IPS-18c (cell line): ENCODE measurements around the gene OR52N2.
A peak's percentile ranks its signal among the peaks of the same experiment; 100 is the strongest.

Source experiments
- H3K4me3 ChIP-seq: 2 replicates; pipeline ENCODE4 v1.7.0; 2013; ENCODE audit warnings: low read depth, mild to moderate bottlenecking, low read length, moderate library complexity; ENCODE audit not compliant: insufficient read depth
- H3K9me3 ChIP-seq: one replicate; pipeline ENCODE4 v1.6.1; 2013; ENCODE audit warnings: mild to moderate bottlenecking, low read length, moderate library complexity; ENCODE audit not compliant: control insufficient read depth, insufficient read depth

OR52N2 gene

DNA sequence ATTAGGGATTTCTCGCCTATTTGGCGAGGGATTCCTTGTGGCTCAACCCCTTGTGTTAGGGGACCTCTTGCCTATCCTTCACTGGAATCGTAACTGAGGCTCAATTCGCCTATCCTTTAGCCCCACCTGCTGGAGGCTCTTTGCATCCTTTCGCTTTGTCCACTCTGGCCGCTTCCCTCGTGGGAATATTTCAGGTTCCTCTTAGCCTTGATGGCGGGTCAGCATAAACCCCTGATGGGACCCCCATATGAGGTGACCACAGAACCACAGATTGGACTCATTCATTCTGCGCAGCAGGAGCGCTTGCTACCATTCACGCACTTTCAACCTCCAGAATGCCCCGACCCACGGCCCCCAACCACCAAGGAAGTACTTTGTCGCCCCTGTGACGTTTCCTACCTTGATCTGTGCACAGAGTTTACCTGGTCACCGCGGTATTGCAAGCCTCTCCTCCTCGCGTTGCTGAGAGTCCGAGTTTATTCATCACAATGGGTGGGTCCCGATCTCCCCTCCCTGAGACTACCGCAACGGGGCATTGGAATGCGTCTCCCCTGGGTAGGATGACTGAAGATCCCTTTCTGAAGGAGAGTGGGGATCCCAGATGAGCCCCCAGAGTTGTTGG is at the start of gene OR52N2:
TSS of gene OR52N2 (plus strand) at position 425 of the 622 bp plus-strand sequence. CDS start 11,412 bp downstream, outside the sequence.
- Histone ChIP-seq H3K9me3 (no peaks in the 10 kb centered on the region), H3K4me3 (peak within 1 kb of the TSS; percentile 64)

DNA sequence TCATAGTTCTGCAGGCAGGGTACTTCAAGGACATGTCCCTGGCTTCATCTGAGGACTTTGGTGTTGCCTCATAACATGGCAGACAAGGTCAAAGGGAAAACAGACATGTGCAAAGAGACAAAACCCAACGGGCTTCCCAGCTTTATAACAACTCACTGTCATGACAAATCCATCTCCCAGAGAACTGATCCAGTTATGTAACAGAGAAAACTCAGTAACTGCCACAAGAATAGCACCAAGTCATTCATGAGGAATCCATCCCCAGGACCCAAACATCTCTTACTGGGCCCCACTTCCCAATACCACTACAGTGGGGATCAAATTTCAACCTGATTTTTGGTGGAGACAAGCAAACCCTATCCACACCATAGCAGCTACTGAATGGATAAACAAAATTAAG is 41.7 kb upstream of the OR52N2 start:
- Histone ChIP-seq H3K4me3 (no peak overlapping the region), H3K9me3 (no peaks in the 10 kb centered on the region)

DNA sequence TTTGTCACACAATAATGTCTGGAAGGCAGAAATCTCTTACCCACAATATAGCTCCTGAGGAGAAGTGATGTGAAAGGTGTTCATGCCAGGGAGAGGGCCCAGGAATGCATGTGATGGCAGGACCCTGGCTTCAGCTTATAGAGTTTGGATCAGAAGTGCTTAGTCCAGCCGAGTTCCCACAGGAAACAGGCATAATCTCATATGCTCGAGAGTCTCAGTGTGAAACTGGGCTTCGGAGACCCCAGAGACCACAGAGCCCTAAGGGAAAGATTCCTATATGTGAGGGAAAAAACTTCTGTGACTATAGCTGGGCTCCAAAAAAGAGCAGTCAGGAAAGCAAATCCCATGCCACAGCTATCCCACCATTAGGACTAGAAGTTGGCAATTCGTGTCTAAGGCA is 25.5 kb upstream of the OR52N2 start, which contains the start of gene OR52N5:
TSS of gene OR52N5 (minus strand) at position 101 of the 400 bp plus-strand sequence. CDS start 4,721 bp downstream, outside the sequence.
- no peaks in the 10 kb centered on the region for H3K9me3 ChIP-seq
- H3K4me3 ChIP-seq, result no peak within 1 kb of the TSS

DNA sequence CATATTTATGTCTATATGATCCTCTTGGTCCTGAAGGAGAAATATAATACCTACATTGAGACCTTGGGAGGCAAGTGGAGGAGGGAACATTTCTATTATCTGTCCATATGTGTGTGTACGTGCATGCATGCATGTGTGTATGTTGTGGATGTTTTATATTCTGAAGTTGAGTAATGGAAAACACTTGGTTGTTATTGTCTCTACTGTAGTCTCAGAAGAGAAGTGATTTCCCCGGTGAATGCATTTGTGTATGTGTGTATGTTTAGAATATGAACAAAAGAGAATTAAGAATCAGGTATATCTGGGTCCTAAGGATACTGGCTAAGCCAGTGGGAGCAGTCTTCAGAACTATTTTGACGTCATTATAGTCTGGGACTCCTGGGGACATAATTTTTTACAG is 17.6 kb upstream of the OR52N2 start, which contains the start of gene OR52N1:
TSS of gene OR52N1 (minus strand) at position 101 of the 400 bp plus-strand sequence. CDS start 2,449 bp downstream, outside the sequence.
- Histone ChIP-seq H3K4me3 (no peak within 1 kb of the TSS), H3K9me3 (no peaks in the 10 kb centered on the region)

DNA sequence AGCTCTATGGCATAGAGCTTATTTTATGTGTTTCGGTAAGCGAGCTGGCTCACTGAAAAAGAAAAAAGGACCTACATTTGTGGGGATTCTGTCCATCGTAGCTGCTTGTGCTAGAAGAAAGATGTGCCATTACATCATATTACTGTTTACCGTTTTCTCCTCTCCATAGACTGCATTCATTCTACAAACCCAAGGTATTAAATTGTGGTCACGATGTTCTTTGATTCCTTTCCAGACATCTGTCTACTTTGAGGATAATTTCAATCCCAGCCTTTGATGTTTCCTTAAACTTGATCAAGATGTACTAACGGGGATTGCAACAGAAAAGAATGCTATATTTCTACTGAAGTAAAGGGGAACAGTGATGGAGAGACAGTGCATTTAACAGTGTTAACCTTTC is 12.2 kb upstream of the OR52N2 start:
- no peaks in the 10 kb centered on the region for H3K9me3 ChIP-seq
- no peak overlapping the region for H3K4me3 ChIP-seq

DNA sequence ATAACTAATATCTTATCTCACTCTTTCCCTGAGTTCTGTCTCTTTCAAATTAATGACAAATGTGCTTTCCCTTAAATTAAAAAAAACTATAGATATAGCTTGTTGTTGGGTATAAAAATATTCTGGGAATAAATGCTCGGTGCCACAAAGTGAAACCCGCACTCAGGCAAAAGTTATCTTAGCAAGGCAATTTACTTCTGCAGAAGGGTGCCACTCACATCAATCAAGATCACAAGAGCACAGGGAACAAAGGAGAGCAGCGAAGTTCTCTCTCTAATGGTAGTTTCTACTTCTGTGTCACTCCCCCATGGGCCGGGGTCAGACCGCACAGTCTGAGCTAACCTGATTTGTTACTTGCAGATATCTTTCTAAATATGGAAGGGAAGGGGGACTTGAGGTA is 4.7 kb upstream of the OR52N2 start:
- Histone ChIP-seq H3K9me3 (no peaks in the 10 kb centered on the region), H3K4me3 (no peak overlapping the region)

DNA sequence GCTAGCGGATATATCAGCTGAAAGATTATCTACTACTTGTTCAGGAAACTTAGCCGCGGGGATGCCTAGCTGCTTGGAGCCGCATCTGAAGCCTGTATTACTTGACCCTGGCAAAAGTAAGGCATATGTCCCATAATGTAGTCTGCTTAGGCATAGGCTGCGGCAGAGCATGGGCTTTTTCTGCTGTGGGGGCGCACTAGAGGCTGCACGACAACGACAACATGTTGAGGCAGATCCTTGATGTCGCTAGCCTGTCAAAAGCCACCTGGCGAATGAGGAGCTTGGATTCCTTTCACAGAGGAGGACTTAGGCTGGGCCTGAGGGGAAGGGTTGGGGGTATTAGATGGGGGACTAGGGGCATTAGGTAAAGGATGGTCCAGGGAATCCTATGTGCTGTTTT is 1.1 kb upstream of the OR52N2 start:
- no peaks in the 10 kb centered on the region for H3K9me3 ChIP-seq
- H3K4me3 ChIP-seq, result no peak overlapping the region

DNA sequence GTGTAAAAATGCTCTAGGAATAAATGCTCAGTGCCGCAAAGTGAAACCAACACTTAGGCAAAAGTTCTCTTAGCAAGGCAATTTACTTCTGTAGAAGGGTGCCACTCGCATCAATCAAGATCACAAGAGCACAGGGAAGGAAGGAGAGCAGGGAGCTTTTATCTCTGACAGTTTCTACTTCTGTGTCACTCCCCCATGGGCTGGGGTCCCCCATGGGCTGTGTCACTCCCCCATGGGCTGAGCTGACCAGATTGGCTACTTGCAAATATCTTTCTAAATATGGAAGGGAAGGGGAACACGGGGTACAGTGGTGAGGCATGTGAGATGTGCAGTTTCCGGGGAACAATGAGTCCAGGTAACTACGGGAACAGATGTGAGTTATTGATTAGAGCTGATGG is 397 bp downstream of the OR52N2 start:
- H3K4me3 ChIP-seq, result peak overlapping the region; percentile 64; the same call in 1 of the 2 replicates
- no peaks in the 10 kb centered on the region for H3K9me3 ChIP-seq

DNA sequence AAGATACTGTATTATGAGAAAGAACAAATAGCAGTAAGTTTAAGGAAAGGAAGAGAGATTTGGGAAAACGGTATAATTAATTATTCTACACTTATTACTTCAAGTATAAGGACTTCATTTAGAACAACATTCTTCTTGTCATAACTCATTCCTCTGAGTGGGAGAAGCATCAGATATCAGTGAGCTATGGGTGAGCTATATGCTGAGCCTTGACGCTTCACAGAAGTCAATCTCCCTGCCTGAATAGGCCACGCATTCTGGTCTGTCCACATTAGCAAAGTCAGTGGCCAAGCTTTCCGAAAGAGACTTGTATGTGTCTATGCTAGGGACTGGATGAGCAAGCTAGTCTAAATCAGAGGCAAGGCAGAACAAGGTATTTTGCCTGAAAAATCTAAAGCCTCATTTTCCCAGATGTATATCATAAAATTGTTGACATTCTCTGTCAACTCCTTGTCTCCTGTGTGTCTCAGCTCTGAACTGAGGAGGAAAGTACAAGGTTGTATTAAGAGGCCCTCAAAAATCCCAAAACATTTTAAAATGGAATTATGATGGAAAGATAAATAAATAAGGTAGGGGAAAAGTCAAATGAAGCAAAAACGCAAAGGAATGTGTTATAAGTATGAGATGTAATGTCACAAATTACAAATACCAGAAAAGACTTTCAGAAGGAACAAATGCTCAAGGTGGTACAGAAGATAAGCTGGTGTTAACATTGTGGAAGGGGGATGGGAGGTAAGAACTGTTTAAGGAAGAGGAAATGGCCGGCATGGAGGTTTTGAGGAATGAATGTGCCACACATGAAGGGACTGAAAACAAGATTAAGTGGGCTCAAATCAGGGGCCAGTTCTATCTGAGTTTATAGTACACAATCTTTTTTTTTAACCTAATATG is 1.4 kb downstream of the OR52N2 start:
- Histone ChIP-seq H3K4me3 (no peak overlapping the region), H3K9me3 (no peaks in the 10 kb centered on the region)

DNA sequence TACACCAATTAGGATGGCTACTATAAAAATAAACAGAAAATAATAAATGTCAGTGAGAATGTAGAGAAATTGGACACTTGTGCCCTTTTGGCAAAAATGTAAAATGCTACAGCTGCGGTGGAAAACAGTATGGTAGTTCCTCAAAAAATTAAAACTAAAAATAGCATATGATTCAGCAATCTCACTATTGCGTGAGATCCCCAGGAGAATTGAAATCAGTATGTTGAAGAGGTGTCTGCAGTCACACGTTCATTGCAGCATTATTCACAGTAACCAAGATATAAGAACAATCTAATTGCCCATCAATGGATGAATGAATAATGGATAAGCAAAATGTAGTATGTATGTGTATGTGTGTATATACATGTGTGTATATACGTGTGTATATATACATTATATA is 6.8 kb downstream of the OR52N2 start:
- H3K4me3 ChIP-seq, result no peak overlapping the region
- H3K9me3 ChIP-seq, result no peaks in the 10 kb centered on the region

DNA sequence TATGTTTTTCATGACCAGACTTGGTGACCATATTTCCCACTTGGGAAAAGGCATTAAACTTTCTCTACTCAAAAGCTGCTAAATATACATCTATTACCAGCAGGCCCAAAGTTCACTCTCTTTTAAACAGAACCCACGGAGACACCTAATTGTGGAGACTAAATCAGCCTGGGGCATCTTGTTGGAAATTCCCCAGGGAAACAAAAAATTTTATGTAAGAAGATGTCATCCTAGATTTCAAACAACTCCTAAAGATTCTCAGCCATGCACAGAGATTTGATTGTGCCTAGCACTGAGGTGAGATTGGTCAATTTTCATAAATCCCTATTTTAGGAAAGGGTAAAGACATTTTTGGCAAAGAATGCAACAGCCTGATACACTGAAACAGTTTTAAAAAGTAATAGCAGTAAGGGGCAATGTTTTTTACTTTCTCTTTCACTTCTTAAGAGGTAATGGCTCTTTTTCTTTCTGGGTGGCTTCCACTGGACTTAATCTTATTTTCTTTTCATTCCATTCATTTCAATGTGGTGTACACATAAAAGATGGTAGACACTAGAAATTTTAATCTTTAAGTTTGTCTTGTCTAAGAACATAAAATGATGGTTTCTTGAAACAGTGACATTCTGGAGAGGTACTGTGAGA is 9.6 kb downstream of the OR52N2 start:
- Histone ChIP-seq H3K9me3 (no peaks in the 10 kb centered on the region), H3K4me3 (no peak overlapping the region)

DNA sequence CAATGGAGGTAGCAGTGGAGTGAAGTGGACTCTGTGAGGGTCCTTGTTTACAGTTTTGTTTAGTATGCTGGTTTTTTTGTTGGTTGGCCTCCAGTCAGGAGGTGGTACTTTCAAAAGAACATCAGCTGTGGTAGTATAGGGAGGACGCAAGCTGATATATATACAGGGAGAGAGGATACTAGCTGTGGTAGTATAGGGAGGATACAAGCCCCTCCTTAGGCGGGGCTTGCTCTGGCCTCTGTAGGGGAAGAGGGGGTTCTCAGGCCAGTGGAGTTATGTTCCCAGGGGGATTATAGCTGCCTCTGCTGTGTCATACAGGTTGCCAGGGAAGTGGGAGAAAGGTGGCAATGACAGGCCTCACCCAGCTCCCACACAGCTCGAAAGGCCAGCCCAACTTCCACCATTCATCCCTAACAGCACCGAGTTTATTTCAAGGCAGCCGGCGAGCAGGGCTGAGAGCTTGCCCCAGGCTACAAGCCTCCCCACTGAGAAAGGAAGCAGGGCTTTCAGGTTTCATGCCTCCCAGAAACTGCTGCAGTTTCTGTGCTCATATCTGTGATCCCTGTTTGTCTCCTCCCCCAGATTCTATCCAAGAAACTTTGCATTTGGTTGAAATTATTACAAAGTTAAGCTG is 22.6 kb downstream of the OR52N2 start:
- peaks cover 3% of the 10 kb centered on the region for H3K9me3 ChIP-seq

DNA sequence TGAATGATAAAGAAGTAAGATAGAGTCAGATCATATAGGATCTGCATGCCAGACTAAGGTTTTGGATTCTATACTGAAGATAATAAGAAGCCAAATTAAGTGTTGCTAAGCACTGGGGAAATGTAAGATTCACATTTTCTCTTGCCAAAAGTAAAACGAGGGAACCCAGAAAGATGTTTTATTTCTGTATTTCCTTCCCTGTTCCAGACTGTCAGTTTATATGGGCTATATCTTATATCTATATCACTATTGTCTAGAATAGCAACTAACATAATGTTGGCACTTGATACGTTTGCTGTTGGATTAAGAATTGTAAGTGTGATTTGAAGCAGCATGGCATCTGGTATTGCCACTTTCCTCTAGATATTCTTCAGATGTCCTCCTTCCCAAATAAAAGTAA is 24.7 kb downstream of the OR52N2 start:
- no peaks in the 10 kb centered on the region for H3K9me3 ChIP-seq
- H3K4me3 ChIP-seq, result no peak overlapping the region

More for the DNA sequence above, 22.6 kb downstream of the OR52N2 start:
- H3K4me3 ChIP-seq, result no peak overlapping the region

DNA sequence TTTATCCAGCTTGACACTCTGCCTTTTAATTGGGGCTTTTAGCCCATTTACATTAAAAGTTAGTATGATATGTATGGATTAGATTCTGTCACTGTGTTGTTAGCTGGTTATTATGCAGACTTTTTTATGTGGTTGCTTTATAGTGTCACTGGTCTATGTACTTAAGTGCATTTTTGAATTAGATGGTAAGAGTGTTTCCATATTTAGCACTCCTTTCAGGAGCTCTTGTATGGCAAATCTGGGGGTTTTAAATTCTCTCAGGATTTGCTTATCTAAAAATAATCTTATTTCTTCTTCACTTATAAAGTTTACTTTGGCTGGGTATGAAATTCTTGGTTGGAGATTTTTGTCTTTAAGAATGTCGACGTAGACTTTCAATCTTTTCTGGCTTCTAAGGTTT is 29.0 kb downstream of the OR52N2 start:
- H3K9me3 ChIP-seq, result no peaks in the 10 kb centered on the region
- H3K4me3 ChIP-seq, result no peak overlapping the region

DNA sequence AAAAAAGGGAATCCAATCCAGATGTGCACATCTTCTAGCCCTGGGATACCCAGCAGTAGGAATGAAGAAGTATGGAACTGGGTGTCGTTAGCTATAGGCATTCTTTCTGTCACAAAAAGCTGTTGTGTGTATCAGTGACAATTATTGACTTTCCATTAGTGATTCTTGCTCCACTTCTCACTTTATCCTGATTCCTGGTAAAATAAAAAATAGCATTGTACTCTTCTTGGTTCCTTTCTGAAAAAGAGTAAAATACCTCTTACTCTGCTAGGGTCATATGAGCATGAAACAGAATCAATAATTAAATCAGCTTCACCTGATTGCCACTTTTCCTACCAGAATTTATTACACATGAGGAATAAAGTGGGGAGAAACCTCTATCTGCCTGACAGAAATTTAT is 33.1 kb downstream of the OR52N2 start, which contains the start of gene OR52E6:
TSS of gene OR52E6 (minus strand) at position 101 of the 400 bp plus-strand sequence. CDS start at position 101, 0 bp downstream.
- Histone ChIP-seq H3K9me3 (no peaks in the 10 kb centered on the region), H3K4me3 (no peak within 1 kb of the TSS)

DNA sequence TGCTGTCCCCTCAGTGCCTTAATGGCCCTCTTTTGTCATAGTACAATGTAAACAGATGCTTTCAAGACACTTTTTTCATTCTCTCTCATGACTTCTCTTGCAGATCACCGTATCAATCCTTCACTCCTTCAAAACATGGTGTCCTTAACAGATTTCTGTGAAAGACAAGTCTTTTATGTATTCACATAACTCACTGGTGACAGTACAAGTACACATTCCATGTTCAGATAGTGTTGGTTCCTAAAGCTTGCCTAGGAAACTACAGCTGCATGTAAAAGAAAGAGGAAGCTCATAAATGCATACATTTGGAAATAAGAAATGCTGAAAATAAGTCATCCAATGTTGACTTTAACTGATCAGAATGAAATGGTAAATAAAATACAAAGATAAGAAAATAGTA is 38.0 kb downstream of the OR52N2 start:
- Histone ChIP-seq H3K4me3 (no peak overlapping the region), H3K9me3 (no peaks in the 10 kb centered on the region)

DNA sequence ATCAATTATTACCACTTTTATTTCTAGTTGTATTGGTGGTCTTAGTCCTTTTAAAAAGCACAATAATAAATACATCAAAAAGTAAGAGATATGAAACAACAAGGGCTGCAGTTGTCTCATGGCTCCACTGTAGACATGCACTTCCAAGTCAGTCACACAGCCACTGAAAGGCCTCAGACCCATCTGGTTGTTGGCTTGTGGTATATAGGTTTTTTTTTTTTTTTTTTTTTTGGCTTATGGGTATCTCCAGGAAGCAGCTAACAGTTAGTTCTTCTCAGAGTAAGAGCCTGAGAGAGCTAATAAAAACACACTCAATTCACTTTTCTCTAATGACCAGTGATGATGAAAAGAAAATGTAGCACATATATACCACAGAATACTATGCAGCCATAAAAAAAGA is 39.0 kb downstream of the OR52N2 start:
- Histone ChIP-seq H3K4me3 (no peak overlapping the region), H3K9me3 (no peaks in the 10 kb centered on the region)
